ENCODE measurements around the gene LZTS3.

The LZTS3 gene

DNA sequence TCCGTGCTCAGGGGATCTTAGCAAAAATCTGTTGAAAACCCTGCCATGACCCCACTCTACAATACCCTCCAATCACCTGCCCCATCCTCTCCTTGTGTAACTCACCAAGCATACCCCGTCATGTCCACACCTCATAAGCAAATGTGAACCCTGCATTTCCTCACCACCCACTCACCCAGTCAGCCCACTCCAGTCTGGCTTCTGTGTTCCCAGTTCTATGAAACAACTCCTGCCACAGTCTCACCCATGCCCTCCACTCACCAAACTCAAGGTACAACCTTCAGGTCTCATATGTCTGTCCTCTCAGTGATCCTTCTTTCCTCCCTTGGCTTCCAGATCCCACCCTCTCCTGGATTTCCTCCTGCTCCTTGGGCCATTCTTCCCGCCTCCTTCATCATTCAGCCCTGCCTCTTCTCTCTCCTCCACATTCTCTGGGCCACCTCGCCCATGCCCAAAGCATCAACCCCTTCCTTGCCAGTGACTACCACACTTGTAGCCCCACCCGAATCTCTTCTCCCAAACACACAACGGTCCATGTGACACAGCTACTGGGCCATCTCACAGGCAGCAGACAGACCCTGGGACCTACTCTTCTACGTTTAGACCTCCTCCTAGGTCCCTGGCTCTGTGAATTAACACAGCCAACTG lies 22.4 kb upstream of the LZTS3 start:
- TF ChIP-seq TAF1 (IDR thresholded peaks at IDR 0.05; ENCODE audit: borderline replicate concordance, insufficient read depth, low read length): no peak
- no peak for TF ChIP-seq POLR2AphosphoS5 (IDR thresholded peaks at IDR 0.05; ENCODE audit: low read depth, low read length)
- no peak for TF ChIP-seq REST (IDR thresholded peaks at IDR 0.05; ENCODE audit: insufficient read depth in 1 of 2, low read depth in 2 of 2, low read length in 2 of 2)
- TF ChIP-seq FOXP2 (optimal IDR thresholded peaks at IDR 0.05; ENCODE audit: borderline replicate concordance, extremely low read depth, extremely low read length, insufficient read depth): no peak
- no peak for TF ChIP-seq SIN3A (IDR thresholded peaks at IDR 0.05; ENCODE audit: borderline replicate concordance, insufficient read depth, low read length)

GRCh38 chr20:3194617-3195280 lies 21.4 kb upstream of the LZTS3 start:
- TF ChIP-seq FOXP2 (optimal IDR thresholded peaks at IDR 0.05; ENCODE audit: borderline replicate concordance, extremely low read depth, extremely low read length, insufficient read depth) (no peak), TAF1 (IDR thresholded peaks at IDR 0.05; ENCODE audit: borderline replicate concordance, insufficient read depth, low read length) (no peak), POLR2AphosphoS5 (IDR thresholded peaks at IDR 0.05; ENCODE audit: low read depth, low read length) (no peak), REST (IDR thresholded peaks at IDR 0.05; ENCODE audit: insufficient read depth in 1 of 2, low read depth in 2 of 2, low read length in 2 of 2) (no peak), SIN3A (IDR thresholded peaks at IDR 0.05; ENCODE audit: borderline replicate concordance, insufficient read depth, low read length) (no peak)

DNA sequence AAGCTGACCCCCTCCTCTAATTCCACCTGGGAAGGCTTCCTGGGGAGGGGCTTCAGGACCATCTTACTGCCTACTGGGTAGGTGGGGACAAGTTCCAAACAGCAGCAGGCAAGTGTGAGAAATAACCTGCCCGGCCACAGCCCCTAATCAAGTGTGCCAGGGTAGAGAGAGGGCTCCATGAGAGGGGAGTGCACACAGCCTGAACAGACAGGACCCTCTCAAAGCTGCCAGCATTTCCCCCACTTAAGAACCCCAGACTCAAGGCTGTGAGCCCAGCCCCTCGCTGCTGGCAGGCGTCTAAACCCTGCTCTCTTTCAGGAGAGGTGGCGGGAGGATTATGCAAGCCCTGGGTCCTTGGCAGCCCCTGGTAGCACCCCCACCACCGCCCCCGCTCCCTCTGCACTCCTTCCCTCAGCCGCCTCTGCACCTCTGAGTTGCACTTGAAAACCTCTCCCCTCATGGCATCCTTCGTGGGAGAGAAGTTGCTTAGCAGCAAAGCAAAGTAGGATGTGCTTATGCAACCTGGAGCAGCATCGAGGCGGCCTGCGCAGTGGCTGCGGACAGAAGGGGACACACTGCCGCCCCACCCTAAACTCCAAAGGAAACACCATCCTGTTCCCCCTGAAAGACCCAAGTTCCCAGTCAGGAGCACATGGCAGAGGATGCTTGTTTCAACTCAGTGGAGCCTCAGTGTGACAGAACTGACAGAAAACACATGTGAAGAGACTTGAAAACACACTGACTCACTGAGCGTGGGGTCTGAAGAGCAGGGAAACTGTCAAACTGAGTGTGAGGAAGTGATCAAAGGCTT lies 20.7 kb upstream of the LZTS3 start:
- no peak for TF ChIP-seq FOXP2 (optimal IDR thresholded peaks at IDR 0.05; ENCODE audit: borderline replicate concordance, extremely low read depth, extremely low read length, insufficient read depth)

DNA sequence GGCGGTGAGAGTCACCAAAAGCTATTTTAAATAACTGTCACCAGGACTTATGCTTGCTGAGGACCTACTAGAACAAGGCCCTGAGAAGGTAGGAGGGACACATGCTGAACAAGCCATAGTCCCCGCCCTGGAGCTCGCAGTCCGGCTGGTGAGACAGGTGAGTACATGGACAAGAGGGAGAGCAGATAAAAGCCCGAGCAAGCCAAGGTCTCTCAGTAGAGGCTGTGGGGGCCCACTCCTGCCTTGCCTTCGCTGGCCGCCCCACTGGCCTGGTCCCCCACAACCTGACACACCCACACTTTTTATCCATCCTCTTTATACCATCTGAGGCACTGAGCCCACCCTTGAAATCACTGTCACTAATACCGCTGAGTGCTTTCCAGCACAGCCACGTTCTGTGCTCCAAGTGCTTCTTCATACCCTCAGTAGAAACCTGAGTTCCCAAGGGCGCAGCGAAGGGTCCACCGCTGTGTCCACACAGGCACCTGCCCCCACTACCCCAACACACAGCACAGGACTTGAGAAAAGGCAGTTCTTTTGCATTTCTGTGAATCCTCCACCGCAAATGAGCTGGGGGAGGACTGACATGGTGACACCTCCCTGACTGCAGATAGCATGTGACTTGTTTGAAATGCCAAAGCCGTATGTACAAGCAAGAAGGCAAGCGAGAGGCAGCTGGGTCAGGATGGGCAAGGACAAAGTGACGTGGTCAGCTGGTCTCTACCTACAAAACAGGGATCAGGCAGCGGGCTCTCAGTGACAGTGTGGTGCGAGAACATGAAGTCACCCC lies 19.1 kb upstream of the LZTS3 start:
- TF ChIP-seq TAF1 (IDR thresholded peaks at IDR 0.05; ENCODE audit: borderline replicate concordance, insufficient read depth, low read length) (no peak), POLR2AphosphoS5 (IDR thresholded peaks at IDR 0.05; ENCODE audit: low read depth, low read length) (no peak), FOXP2 (optimal IDR thresholded peaks at IDR 0.05; ENCODE audit: borderline replicate concordance, extremely low read depth, extremely low read length, insufficient read depth) (no peak), SIN3A (IDR thresholded peaks at IDR 0.05; ENCODE audit: borderline replicate concordance, insufficient read depth, low read length) (no peak), REST (IDR thresholded peaks at IDR 0.05; ENCODE audit: insufficient read depth in 1 of 2, low read depth in 2 of 2, low read length in 2 of 2) (no peak)

- no peak for TF ChIP-seq TAF1 (IDR thresholded peaks at IDR 0.05; ENCODE audit: borderline replicate concordance, insufficient read depth, low read length)
- no peak for TF ChIP-seq FOXP2 (optimal IDR thresholded peaks at IDR 0.05; ENCODE audit: borderline replicate concordance, extremely low read depth, extremely low read length, insufficient read depth)
- TF ChIP-seq REST (IDR thresholded peaks at IDR 0.05; ENCODE audit: insufficient read depth in 1 of 2, low read depth in 2 of 2, low read length in 2 of 2): no peak
- no peak for TF ChIP-seq POLR2AphosphoS5 (IDR thresholded peaks at IDR 0.05; ENCODE audit: low read depth, low read length)
- no peak for TF ChIP-seq SIN3A (IDR thresholded peaks at IDR 0.05; ENCODE audit: borderline replicate concordance, insufficient read depth, low read length)
Measured at GRCh38 chr20:3190681-3191111, 17.3 kb upstream of the LZTS3 start.
